UCSD-AML1 (cell line): Measurements from ENCODE around the gene COPA.

ENCODE experiments used
- DNase-seq: peaks from one replicate; lab custom pipeline; 2025; ENCODE audit not compliant: unreplicated experiment; lab: John Stamatoyannopoulos, UW

The COPA gene

DNA sequence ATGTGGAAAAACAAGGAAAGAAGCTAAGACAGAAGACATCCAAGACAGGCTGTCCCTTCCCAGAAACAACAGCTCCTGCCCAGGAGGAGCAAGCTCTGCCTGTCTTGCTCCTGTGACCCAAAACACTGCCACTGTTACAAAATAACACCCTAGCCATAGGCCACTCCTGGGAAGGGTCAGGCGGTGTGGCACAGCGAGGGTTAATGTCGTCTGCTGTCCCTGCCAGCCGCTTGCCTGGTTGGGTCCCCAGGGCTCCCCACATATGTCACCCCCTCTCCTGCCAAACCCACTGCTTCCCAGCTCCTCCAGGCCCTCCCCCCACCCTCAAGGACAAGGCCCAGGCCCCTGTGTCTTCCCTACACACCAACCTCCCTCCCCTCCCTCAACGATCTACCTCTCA lies 20.0 kb upstream of the COPA start:
- DNase-seq, result no peak

DNA sequence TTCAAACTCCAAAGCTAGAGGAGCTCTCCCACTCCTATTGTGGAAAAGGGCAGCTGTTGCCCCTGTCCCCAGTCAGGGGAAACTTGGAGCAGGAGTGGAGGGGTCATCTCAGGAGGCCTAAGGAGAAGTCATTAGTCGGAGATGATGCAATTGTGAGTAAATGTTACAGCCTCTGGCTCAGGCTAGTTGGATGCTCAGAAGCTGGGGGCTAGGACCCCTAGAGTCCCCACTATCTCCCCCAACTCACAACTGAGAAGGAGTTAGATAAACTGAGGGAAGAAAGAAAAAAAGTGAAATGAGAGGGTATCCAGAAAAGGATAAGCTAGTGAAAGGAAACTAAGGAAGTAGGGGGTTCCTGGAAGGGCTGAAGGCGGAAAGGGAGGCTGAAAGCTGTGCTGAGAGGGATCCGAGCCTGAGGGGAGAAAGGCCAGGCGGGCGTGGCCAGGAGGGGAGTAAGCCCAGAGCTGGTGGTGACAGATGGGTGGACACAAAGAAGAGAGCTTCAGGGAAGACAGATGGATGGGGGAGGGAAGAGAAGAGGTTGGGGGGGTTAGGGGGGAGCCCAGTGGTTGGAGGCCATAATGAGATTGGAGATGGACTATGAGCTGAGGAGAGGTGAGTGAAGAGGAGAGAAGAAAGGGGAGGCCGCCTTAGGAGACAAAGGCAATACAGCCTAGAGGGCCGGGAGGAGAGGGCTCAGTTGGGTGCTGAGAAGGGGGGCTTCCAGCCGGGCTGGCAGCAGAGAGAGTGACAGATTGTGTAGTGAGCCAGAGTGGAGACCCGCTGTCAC lies 19.3 kb upstream of the COPA start:
- DNase-seq, result no peak

DNA sequence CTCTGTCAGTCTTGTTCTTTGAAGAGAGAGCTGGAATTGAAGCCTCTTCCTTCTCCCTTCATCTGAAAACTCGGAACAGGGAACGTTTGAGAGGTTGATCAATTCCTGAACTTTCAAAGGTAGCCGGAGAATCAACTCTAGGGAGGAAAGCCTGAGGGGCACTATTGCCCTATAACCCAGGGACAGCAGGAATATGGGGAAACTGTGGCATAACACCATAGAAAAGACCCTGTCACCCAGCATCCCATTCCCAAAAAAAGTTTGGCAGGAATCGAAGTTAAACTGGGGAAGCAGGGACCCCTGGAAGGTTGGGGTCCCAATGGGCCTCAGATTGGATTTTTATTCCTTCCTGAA lies 18.7 kb upstream of the COPA start:
- no peak for DNase-seq

DNA sequence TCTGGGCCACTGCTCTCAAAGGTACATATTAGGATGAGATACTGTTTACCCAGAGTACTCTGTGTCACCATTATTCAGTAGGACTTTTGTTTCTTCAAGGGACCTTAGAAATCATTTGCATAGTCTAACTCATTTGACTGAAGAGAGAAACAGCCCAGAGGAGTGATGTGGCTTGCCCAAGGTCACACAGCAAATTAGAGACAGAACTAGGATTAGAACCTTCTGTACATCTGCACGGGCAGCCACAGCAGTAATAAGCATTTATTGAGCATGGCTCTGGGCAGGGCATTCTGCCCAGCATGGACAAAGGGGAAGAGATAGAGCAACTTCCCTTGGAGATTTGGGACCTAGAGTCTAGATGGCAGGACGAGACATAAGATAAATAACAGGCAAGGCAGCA lies 18.1 kb upstream of the COPA start:
- DNase-seq, result no peak

DNA sequence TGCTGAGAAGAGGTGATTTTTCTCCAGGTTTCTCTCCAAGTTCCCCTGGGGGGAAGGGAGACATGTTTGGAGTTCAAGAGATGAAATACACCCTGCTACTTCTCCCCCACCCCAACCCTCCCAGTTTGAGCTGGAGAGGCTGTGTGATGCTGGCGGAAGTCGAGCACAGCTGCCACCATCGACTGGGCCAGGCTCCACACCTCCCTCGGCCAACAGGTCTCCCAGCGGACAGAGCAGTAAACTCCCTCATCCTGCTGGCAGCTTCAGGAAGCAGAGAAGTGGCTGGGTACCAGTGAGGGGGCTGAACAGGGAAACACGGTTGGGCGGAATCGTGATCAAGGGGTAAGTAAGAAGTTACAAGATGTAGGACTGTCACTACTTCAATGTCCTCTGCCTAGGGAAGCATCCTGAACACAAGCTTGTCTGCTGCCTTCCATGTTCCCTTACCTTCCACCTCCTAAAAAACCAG lies 17.2 kb upstream of the COPA start:
- DNase-seq, result no peak

DNA sequence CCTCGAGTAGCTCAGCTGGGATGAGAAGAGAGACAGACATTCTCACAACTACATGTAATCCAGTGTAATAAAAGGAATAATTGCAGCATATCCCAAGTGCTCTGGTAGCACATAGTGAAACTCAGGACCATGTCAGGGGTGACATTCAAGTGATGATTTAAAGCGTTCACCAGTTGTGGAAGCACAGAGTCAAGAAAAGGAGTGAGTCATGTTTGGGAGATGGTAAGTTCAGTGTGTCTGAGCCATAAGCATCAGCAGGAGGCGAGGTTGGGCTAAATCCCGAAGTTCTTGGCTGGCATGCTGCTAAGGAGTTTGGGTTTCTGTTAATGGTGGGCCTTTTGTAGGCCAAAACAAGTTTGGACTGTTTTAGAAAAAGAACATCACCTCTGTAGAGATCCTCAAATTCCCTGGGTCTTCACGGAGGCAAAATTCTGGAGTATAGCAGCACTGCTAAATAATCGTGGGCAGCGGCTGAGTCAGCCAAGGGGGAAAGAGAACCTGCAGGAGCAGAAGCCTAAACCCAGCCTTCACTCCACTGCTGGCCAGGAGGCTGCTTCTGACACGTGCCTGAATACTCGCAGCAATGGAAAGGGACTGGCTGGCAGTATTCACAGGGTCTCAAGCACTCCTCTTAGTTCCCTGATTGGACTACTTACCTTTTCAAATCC lies 16.6 kb upstream of the COPA start:
- DNase-seq, result no peak

DNA sequence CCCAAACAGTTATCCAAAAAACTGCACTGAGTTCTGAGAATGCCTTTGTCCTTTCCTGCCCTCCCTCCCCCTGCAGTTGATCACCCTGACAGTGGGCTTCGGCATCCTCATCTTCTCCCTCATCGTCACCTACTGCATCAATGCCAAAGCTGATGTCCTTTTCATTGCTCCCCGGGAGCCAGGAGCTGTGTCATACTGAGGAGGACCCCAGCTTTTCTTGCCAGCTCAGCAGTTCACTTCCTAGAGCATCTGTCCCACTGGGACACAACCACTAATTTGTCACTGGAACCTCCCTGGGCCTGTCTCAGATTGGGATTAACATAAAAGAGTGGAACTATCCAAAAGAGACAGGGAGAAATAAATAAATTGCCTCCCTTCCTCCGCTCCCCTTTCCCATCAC lies 15.0 kb upstream of the COPA start:
- DNase-seq, result no peak

DNA sequence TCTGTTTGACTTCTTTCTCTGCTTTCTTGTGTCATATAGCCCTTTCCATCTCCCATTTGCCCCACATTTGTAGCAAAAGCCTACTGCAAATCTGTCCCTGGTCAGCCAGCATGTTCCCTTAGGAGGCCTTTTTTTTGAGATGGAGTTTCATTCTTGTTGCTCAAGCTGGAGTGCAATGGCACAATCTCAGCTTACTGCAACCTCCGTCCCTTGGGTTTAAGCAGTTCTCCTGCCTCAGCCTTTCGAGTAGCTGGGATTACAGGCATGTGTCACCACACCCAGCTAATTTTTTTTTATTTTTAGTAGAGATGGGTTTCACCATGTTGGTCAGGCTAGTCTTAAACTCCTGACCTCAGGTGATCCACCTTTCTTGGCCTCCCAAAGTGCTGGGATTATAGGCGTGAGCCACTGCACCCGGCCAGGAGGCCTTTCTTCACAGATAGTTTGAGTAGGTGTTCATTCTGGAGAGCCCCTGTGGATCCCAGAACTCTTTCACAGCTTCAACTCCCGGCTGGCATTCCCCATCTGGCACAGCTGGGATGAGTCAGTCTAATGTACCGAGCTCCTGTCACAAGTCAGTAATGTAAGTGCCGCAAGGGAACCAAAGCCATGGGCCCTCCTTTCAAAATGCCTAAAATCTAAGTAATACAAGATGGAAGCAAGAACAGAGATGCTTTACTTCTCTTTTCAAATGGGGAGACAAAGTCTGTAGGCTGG lies 14.4 kb upstream of the COPA start:
- no peak for DNase-seq

DNA sequence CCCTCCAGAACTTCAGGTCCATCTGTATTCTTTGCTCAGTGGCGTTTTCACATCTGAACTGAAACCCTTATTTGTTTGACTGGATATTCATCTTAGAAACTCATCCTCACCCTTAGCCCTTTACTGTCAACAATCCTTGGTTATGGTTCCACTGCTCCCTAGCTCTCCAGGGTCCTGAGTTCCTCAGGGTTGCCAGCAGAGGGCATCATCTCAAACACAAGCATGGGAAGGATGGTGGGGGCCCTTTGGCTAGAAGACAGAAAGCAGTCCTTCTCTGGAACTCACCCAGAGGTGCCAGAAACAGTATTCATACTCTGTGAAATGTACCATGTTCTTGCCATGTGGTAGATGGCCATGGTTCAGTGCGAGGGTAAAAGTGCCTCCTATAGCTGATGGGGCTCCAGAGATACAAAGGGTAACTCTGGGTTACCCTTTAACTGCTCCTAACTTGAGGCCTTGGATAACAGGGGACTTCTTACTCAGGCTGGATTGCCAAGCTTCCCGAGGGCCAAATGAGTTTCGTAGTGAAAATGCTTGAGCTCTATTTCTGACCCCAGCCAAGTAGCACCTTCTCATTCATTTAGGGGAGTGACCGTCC lies 11.4 kb upstream of the COPA start:
- DNase-seq, result no peak

DNA sequence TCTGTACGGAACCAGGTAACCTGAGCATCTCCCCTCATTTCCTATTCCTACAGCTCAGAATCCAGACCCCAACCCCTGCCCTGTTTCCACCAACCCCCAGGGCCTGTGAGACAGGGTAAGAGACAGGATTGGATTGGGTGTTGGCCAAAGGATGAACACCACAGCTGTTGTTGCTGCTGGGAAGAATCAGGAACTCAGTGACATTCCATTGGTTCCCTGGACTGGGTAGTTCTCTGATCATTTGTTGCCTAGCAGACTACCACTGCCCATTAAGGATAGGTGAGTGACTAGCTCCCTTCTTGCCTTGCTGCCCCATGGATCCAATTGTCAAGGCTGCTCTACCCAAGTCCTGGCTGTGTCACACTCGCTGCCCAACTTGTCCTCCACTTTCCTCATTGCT lies 10.2 kb upstream of the COPA start:
- DNase-seq, result no peak

DNA sequence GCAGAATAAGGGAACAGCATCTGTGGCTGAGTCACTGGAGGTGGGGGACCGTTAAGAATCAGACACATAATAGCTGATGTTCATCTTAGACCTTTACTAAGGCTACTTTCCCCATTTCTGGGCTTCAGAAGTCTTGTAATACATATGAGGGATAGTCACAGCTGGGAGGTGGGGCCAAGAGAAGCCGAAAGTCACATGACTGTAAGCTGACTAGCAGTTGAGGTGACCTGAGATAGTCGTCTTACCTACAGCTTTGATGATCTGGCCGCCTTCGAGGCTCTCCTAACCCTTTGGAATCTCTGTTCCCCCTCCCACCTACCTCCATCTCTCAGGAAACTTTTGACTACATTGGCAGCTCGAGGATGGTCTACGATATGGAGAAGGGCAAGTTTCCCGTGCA lies 9.5 kb upstream of the COPA start:
- DNase-seq, result no peak

DNA sequence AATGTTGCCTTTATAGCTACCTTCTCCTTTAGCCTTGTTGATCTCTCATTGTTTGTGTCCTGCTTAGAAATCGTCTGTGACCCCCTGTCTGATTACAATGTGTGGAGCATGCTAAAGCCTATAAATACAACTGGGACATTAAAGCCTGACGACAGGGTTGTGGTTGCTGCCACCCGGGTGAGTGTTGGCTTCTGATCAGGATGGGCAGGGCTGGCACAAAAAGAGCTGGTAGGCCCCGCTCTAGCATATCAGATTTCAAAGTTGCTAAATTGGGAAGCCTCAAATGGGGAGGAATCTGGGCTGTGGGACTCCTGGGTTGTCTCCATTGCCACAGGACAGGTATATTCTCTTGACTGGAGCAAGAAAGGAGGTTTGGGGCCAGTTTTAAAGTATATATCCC lies 8.6 kb upstream of the COPA start:
- no peak for DNase-seq

DNA sequence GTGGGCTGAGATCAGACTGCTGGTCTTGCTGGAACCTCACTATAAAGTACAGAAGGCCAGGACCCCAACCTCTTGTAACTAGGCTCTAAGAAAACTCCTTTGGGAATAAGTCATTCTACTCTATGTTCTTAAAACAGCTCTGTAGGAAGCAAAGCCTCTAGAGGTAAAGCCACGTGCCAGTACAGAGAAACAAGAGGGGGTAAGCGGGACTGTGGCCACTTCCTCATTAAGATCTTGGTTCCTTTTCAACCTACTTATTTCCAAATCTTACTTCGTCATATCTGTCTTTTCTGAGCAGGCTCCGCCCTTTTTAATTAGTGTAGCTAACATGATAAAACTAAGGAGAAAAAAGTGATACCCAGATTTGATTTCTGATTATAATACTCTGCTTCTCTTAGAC lies 3.9 kb upstream of the COPA start:
- DNase-seq, result no peak

DNA sequence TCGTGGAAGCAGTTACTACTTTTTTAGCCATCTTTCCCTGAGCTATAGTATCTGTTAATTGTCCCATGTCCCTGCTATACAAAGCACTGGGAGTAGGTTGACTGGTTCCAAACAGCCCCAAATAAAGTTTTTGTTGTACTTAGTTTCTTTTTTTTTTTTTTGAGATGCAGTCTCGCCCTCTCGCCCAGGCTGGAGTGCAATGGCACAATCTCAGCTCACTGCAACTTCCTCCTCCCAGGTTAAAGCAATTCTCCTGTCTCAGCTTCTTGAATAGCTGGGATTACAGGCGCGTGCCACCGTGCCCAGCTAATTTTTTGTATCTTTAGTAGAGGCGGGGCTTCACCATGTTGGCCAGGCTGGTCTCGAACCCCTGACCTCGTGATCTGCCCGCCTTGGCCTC lies 3.4 kb upstream of the COPA start:
- no peak for DNase-seq

DNA sequence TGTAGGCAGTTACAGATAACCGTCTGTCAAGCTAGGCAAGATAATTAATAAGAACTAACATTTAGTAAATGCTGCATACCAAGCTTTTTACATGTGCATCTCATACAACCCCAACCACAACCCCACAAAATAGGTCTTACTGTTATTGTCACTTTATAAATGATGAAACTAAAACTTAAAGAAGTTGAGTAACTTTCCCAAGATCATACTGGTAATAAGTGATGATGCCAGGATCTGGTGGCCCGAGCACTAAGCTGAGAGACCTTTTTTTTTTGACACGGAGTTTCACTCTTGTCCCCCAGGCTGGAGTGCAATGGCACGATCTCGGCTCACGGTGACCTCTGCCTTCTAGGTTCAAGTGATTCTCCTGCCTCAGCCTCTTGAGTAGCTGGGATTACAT lies 1.9 kb upstream of the COPA start:
- DNase-seq, result no peak

DNA sequence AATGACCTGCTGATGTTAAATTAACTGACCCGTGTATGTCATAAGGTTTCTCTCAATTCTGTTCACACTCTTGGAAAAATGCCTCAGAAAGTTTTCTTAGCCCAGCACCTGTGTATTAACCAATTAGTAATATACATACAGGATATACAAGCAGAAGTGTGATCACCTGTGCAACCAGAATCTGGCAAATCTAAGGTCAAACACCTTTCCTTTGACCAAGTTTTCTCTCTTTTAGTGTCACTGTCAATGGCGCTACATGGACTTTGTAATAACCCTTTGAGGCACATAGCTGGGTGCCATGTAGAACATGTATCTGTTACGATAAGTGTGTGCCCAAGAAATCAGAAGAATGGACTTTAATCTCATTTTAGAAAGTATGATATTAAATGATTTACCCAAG lies 1.2 kb upstream of the COPA start:
- DNase-seq, result no peak

DNA sequence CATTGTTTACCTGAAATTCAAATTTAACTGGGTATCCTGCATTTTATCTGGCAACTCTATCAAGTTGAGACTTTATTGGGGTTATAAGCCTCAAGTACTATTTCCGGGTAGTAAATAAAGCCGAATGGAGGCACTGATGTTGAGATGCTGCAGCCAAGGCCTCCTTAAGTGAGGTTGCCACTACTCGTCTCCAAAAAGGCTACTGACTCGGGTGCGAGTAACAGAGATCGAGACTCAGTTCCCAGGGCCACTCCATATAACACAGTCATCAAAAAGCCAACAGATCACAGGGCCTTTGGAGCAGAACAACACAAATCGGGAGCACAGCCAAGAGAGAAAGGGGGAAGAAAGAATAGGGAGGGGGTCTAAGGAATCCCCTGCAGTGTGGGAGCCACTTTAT lies 524 bp downstream of the COPA start:
- DNase-seq, result no peak

DNA sequence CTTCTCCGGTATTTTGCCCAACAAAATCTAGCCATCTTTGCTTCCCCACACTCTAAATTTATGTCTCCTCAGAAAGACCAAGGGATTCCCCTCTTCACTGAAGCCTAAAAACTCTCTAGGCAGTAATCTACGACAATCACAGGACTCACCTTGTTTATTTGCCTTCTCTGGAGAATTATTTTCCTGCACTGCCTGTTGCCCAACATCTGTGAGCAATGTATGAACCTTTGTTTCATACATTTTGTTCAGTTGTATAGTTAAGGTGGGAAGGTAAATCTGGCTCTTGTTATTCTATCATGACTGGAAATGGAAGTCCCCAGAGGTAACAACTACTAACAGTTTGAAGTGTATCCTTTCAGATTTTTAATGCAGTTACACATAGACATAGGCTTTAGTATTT lies 2.2 kb downstream of the COPA start:
- no peak for DNase-seq

DNA sequence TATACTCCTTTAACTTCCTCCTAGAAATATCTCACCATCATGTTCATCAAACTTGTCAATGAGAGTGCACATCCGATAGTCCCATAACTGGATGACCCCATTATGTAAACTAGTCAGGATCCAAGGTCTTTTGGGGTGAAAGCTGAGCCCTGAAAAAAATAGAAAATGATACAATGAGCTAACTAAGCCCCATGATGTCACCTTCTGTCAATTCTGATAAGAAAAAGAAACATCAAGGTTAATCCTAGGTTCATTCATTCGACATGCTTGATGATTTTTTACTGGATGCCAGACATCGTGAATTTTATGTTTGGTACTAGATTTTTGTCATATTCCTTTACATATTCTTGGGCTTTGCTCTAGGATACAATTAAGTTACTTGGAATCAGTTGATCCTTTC lies 2.9 kb downstream of the COPA start:
- no peak for DNase-seq

DNA sequence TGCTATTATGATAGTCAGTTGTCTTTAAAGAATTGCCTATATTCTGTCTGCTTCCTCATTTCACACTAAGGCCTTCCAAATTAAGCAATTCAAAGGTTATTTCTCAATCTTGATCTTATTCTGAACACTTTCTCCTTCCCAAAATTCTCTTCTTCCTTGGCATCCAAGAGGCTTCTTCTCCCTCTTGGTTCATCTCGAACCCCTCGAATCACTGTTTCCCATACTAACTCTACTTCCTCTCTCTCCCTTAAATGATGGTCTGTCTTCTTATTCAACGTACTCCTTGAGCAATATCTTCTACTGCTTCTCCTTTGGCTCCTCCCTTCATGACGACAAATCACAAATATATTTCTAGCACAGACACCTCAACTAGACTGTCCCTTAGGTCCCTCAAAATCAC lies 4.5 kb downstream of the COPA start:
- DNase-seq, result no peak

DNA sequence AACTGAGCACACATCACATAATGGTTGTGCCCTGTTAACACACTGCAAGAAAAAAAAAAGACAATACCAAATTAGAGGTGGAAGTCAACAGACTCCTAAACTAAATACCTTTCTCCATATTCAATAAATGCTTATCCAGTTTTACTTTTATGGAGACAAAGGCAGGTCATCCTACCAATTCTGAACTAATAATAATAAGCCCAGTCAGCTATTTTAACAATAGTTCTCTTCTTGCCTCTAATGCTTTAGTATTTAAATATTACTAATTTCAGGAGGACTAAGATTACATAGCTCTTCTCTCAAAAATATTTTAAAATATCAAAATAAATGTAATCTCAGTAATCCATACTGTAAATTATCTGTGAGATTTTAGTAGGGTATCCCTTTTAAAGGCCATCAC lies 10.5 kb downstream of the COPA start:
- no peak for DNase-seq

DNA sequence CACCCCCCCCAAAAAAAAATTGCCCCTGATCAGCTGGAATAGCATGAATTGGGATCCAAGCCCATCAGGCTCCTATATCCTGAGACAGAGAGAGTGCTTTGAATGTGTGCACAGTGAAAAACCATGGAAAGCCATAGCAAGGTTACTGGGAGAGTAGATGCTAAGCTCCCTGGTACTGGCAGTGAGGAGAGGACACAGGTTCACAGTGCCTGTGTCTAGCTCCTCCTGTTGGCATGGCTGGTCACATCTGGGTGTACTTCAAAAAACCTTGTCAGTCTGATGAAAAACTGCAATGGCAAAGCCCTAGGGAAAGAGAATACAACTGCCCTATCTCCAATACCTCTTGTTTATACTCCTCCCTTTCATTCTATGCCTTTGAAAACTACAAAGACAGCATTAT lies 12.9 kb downstream of the COPA start:
- DNase-seq, result no peak
